Activated CD8-positive, alpha-beta T cell treated with anti-CD3 and anti-CD28 coated beads for 36 hours (primary cell): ENCODE measurements around the gene SHISA2. TPM values are rescaled to one million over a fixed set of nuclear protein-coding genes. Genes with fewer than 3 reads are reported as not detected.

ENCODE experiments used
- ATAC-seq: fragments of 200-7000 bp; cut with Tn5 transposase; one replicate; pipeline ENCODE4 v1.10.0; 2021; ENCODE audit warnings: mild to moderate bottlenecking, moderate library complexity
- CTCF ChIA-PET: fragments of 350-600 bp; sonication (Branson Sonifier 250); formaldehyde crosslinking; loops from one replicate; lab custom pipeline; 2021; ENCODE audit warnings: antibody characterized with exemption; lab: Charles Lee
- POLR2A ChIA-PET: fragments of 350-600 bp; sonication (Branson Sonifier 250); formaldehyde crosslinking; loops from one replicate; lab custom pipeline; 2021; ENCODE audit warnings: antibody characterized with exemption; lab: Charles Lee
- DNase-seq: peaks from one replicate; pipeline ENCODE4 v3.0.0-alpha.2; 2020
- H3K27ac Mint-ChIP-seq: one replicate; pipeline ENCODE4 v1.8.0; 2021; ENCODE audit warnings: mild to moderate bottlenecking, mixed read lengths
- H3K27me3 Mint-ChIP-seq: one replicate; pipeline ENCODE4 v1.8.0; 2021; ENCODE audit warnings: mixed read lengths
- H3K36me3 Mint-ChIP-seq: one replicate; pipeline ENCODE4 v1.8.0; 2021; ENCODE audit warnings: low read depth, mixed read lengths
- H3K4me1 Mint-ChIP-seq: one replicate; pipeline ENCODE4 v1.8.0; 2021; ENCODE audit warnings: low read depth, mixed read lengths
- H3K4me3 Mint-ChIP-seq: one replicate; pipeline ENCODE4 v1.8.0; 2021; ENCODE audit warnings: mild to moderate bottlenecking, moderate library complexity, mixed read lengths
- H3K9me3 Mint-ChIP-seq: one replicate; pipeline ENCODE4 v1.8.0; 2021; ENCODE audit warnings: mixed read lengths
- intact Hi-C: fragments of 100-400 bp; cut with micrococcal nuclease; formaldehyde crosslinking; loops from one replicate; pipeline ENCODE4 v1.10.0; 2022
- total RNA-seq, 2 experiments: library from RNA; stranded (reverse); gene quantifications; one replicate each; pipeline ENCODE4 v1.2.3, GENCODE V29; 2021
- TF ChIP-seq, protein P1 (sequence below): fragments of 200-600 bp; IDR thresholded peaks from one replicate; pipeline ENCODE4 v1.8.0; 2022; ENCODE audit warnings: antibody characterized with exemption, mild to moderate bottlenecking

Gene SHISA2
- total RNA-seq, 2 experiments from 2014 or later: 0.13 TPM; not detected in 1

DNA sequence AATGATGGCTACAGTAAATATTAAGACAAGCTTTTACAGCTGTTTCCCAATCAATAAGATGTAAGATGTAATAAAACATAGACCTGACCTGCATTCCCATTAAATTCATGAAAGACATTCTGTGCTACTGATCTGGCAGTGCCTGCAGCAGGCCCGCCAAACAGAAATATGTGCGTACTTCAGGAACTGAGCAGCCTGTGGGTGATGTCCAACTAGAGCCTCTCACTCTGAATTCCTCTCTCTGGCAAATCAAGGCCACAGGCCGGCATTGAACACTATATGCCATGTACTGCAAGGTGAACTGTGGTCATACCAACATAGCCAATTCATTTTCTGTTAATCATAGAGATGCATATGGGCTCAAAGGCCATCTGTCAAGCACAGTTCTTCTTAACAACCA, 17.8 kb downstream of the SHISA2 start:
- Mint-ChIP-seq H3K4me1 (no peaks in the 10 kb centered on the region), H3K4me3 (no peak overlapping the region), H3K9me3 (no peaks in the 10 kb centered on the region), H3K27me3 (no peaks in the 10 kb centered on the region), H3K36me3 (no peaks in the 10 kb centered on the region), H3K27ac (no peak overlapping the region)
- ChIA-PET CTCF (no interaction called here), POLR2A (no interaction called here)
- intact Hi-C loops: no loop called here
- no peak for DNase-seq
- TF ChIP-seq, protein P1, sequence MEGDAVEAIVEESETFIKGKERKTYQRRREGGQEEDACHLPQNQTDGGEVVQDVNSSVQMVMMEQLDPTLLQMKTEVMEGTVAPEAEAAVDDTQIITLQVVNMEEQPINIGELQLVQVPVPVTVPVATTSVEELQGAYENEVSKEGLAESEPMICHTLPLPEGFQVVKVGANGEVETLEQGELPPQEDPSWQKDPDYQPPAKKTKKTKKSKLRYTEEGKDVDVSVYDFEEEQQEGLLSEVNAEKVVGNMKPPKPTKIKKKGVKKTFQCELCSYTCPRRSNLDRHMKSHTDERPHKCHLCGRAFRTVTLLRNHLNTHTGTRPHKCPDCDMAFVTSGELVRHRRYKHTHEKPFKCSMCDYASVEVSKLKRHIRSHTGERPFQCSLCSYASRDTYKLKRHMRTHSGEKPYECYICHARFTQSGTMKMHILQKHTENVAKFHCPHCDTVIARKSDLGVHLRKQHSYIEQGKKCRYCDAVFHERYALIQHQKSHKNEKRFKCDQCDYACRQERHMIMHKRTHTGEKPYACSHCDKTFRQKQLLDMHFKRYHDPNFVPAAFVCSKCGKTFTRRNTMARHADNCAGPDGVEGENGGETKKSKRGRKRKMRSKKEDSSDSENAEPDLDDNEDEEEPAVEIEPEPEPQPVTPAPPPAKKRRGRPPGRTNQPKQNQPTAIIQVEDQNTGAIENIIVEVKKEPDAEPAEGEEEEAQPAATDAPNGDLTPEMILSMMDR: no peak
- ATAC-seq: no peak

GRCh38 chr13:26030331-26030730, 21.5 kb downstream of the SHISA2 start:
- H3K36me3 Mint-ChIP-seq: no peaks in the 10 kb centered on the region
- H3K4me1 Mint-ChIP-seq: no peaks in the 10 kb centered on the region
- TF ChIP-seq, protein P1: no peak
- DNase-seq (no peak), ATAC-seq (no peak)
- H3K27me3 Mint-ChIP-seq: no peaks in the 10 kb centered on the region
- CTCF ChIA-PET: no interaction called here
- POLR2A ChIA-PET: no interaction called here
- no peak overlapping the region for H3K27ac Mint-ChIP-seq
- intact Hi-C loops: no loop called here
- H3K9me3 Mint-ChIP-seq: no peaks in the 10 kb centered on the region
- H3K4me3 Mint-ChIP-seq: no peak overlapping the region

GRCh38 chr13:26029581-26030136, 22.2 kb downstream of the SHISA2 start:
- intact Hi-C loops: no loop called here
- Mint-ChIP-seq H3K4me1 (no peaks in the 10 kb centered on the region), H3K4me3 (no peak overlapping the region), H3K36me3 (no peaks in the 10 kb centered on the region), H3K9me3 (no peaks in the 10 kb centered on the region), H3K27ac (no peak overlapping the region), H3K27me3 (no peaks in the 10 kb centered on the region)
- ATAC-seq: no peak
- CTCF ChIA-PET: interaction anchor here (1.2 to 1.5 kb wide), 3 partner anchors 8 to 42 kb away, joined by 3 to 5 read pairs (median 5); no protein-coding TSS in a partner anchor
- POLR2A ChIA-PET: no interaction called here
- DNase-seq: no peak
- TF ChIP-seq, protein P1: no peak

- Mint-ChIP-seq H3K4me3 (no peak overlapping the region), H3K27me3 (no peaks in the 10 kb centered on the region), H3K27ac (no peak overlapping the region), H3K9me3 (no peaks in the 10 kb centered on the region), H3K36me3 (peaks cover 1% of the 10 kb centered on the region), H3K4me1 (no peaks in the 10 kb centered on the region)
- intact Hi-C loops: no loop called here
- no peak for DNase-seq
- ChIA-PET POLR2A (no interaction called here), CTCF (no interaction called here)
- no peak for ATAC-seq
- TF ChIP-seq, protein P1: no peak
Measured at GRCh38 chr13:26026211-26026610, 25.6 kb downstream of the SHISA2 start.

- ATAC-seq: no peak
- H3K36me3 Mint-ChIP-seq: peaks cover 6% of the 10 kb centered on the region
Measured at GRCh38 chr13:26025771-26026170, 26.0 kb downstream of the SHISA2 start.

More at GRCh38 chr13:26025771-26026170, 26.0 kb downstream of the SHISA2 start:
- no peak for DNase-seq
- CTCF ChIA-PET: no interaction called here
- no peaks in the 10 kb centered on the region for H3K4me1 Mint-ChIP-seq
- no peaks in the 10 kb centered on the region for H3K9me3 Mint-ChIP-seq
- POLR2A ChIA-PET: no interaction called here
- intact Hi-C loops: no loop called here
- TF ChIP-seq, protein P1: no peak
- no peak overlapping the region for H3K27ac Mint-ChIP-seq
- H3K4me3 Mint-ChIP-seq: no peak overlapping the region
- no peaks in the 10 kb centered on the region for H3K27me3 Mint-ChIP-seq
